IPS-NIHi7 (cell line): Measurements from ENCODE around the gene TTC4.
A peak's percentile ranks its signal among the peaks of the same experiment; 100 is the strongest.
"Not testable (repeated sequence)": the region's sequence is repeated elsewhere in the genome, so short reads cannot be mapped to it uniquely, and the experiment has no call there.

Source experiments
- DNase-seq: peaks from one replicate; pipeline ENCODE4 v3.0.0; 2012; ENCODE audit warnings: mixed read lengths; ENCODE audit errors: extremely low spot score

TTC4 gene

GRCh38 chr1:54748094-54748835, 32.6 kb downstream of the TTC4 start:
- DNase-seq, result no peak

- no peak for DNase-seq
These were observed 34.9 kb downstream of the TTC4 start for GRCh38 chr1:54750596-54750995.

- no peak for DNase-seq
These were observed 35.8 kb downstream of the TTC4 start for GRCh38 chr1:54751426-54751825.

DNA sequence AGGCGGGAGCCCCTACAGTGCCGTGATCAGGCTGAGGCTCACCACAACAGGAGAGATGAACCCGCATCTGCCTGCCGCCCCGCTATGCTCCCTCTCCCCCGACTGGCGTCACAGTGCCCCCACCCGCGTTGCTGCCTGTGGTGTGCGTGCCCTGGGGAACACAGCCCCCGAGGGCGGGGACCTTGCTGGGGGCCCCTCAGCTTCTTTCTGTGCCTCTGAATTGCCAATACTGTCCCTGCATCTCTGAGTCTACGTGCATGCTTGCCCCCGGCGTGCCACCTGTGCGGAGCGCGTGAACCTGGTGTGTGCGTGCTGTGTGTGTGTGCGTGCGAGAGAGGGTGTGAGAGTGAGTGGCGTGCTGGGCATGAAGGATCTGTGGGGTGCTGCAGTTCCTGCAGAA, 38.4 kb downstream of the TTC4 start:
- no peak for DNase-seq

DNA sequence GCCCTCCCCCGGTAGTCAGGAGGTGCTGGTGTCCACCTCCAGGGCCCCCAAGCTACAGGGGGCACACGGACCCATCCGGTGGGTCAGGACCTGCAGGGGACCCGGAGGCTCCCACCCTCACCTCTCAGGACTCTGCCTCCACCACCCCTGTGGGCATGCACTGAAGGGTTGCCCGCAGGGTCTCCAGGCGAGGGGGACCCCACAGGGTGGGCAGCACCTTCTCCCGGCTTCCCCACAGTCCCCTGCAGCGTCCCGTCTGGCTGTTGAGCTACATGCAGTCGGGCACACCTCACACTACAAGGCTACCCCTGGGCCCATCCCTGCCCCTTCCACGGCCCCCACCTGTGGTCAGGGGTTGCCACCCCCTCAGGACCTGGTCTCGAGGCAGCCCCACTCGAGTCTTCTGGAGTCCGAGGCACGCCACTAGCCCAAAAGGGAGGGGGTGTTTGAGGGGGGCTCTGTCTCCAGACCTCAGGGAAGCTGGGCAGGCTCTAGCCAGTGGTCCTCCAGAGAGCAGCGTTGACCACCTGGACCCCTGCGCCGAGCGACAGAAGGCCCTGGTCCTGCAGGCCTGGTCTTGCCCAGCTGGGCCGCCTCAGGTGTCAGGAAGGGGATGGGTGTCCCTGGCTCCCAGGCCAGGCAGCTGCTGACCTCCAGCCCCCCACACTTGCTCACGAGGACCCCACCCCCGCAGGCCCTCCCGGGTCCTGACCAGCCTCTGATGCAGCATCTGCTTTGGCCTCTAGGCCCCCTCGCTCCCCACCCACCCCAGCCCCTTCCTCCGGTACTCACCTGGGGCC, 39.0 kb downstream of the TTC4 start:
- DNase-seq, result no peak

DNA sequence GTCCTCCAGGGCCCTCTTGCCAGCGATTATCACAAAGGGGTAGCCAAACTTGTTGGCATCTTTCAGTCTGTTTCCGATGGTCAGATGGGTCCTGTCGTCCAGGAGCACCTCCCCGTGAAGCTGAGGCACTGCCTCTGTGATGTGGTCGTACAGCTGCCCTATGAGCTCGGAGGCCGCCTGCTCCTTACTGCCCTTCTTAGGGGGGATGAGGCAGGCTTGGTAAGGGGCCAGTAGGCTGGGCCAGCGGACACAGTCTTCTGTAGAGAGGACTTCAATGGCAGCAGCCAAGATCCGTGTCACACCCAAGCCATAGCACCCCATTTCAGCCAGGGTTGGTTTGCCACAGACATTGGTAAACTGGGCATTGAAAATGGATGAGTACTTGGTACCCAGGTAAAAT, 42.2 kb downstream of the TTC4 start:
- no peak for DNase-seq

GRCh38 chr1:54758678-54759348, 43.2 kb downstream of the TTC4 start:
- DNase-seq, result no peak

DNA sequence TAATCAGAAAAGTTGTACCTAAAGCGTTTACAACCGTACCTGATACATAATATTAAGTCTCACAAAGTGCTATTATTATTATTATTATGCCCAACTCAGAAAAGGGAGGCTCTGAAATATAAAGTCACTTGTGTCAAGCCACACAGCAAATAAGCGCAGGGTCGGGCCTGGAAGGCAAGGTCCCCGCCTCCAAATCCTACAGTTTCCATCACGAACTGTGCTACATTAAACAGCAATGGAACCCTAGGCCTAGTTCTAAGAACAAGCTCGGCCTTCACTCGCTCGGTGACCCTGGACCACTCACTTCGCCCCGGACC, 48.1 kb downstream of the TTC4 start:
- no peak for DNase-seq

GRCh38 chr1:54764133-54764921, 48.7 kb downstream of the TTC4 start, which contains the start of gene PARS2:
Gene PARS2 (minus strand): TSS chr1:54764523. CDS start chr1:54759161, 5,362 bp downstream.
- DNase-seq, result peak; percentile 99

DNA sequence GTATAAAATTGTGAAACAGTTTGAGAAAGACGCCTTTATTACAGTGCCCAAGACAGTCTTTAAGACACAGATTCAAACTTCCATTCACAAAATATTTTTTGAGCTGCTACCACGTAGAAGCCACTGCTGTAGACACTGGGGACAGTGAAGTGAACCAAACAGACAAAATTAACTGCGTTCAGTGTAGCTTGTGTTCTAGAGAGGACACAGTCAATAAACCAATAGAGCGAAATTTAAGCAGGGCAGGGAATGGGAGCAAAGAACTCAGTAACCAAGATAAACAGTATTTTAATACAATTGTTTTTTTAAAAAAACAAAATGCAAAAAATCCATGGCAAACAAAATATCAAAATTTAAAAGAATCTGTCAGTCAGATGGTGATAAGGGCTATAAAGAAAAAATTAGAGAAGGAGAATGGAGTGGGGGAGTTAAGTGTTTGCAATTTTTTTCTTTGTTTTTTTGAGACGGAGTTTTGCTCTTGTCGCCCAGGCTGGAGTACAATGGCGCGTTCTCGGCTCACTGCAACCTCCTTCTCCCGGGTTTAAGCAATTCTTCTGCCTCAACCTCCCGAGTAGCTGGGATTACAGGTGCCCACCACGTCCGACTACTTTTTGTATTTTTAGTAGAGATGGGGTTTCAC, 49.4 kb downstream of the TTC4 start:
- no peak for DNase-seq

DNA sequence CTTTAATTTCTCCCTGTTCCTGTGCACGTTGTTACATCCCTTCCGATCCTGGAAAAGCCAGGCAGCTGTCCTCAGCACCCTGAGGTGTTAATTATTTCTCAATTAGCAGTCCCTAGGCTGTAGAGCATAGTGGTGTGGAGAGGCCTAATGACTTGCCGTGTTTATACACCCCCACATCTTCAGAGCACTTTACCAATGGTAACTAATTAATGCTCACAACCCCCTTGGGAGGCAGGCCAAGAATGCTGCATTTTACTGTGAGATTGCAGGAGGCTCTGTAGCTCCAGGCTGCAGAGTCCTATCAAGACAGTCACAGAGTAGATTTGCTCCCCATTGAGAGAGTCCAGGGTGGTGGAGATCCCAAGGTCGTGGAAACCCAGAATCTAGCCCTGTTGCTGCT, 51.1 kb downstream of the TTC4 start:
- no peak for DNase-seq

GRCh38 chr1:54767526-54767925, 51.9 kb downstream of the TTC4 start:
- no peak for DNase-seq

- no peak for DNase-seq
These were observed 52.4 kb downstream of the TTC4 start for GRCh38 chr1:54768093-54768492.

- no peak for DNase-seq
These were observed 57.3 kb downstream of the TTC4 start for GRCh38 chr1:54772951-54773350.

DNA sequence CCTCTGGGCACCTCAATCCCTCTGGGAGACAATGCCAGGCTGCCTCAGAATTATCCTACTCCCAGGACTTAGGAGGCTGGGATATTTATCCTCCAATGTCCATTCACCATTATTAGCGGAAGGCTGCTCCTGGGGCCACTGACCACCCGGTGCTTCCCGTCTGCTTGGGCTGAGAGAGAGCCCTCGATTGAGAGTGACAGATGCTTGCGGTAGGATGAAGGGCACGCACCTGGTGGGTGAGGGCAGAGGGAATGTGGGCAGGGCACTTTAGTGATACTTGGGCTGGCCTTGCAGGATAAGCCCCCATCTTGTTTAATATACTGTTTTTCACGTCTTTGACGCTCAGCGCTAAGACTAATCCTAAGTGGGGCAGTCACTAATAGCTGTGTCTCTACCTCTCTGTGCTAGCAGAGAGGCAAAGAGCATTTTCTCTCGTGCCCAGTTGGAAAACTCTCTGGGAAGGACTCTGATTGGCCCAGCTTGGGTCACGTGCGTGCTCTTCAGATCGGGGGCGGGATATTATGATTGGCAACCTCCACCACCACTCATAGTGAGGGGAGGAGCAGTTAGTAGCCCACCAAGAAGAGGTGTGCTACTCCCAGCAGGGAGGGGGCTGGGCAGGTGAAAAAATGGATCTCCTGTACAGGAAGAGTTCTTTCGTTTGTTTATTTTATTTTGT, 59.3 kb downstream of the TTC4 start:
- peak; percentile 94 for DNase-seq

GRCh38 chr1:54775828-54776721, 60.4 kb downstream of the TTC4 start:
- not testable (repeated sequence) for DNase-seq

- DNase-seq, result no peak
These were observed 61.4 kb downstream of the TTC4 start for GRCh38 chr1:54777011-54777410.

GRCh38 chr1:54777431-54777830, 61.8 kb downstream of the TTC4 start:
- no peak for DNase-seq

DNA sequence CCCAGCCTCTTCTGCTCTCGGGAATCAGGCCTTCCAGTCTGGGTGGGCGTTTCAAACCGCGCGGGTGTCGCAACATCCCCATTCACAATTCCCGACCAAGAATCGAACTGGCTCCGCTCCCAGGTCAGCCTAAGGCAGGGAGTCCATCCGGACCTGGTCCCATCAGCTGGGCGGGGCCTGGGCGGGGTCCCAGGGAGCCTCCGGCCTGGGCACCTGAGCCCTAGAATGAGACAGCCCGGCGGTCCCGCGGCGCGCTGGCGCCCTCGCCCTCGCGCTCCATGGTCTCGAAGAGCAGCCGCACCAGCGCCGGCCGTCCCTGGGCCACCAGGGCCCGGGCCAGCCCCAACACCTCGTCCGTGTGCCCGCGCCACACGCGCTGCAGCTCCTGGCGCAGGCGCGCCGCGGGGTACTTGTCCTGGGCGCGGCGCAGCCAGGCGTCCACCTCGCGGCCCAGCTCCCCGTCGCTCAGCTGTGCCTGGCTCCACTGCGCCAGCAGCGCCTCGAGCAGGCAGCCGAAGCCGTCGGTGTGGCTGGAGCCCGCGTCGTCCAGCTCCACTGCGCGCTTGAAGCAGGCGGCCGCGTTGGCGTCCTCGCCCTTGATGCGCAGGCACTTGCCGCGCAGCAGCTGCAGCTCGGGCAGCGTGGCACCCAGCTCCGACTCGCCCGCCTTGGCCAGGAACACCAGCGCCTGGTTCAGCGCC, 65.5 kb downstream of the TTC4 start:
- DNase-seq, result peak; percentile 66
